C4-2B (cell line): ENCODE data around the gene ARMC9.
A peak's percentile ranks its signal among the peaks of the same experiment; 100 is the strongest.
"Not testable (repeated sequence)": the region's sequence is repeated elsewhere in the genome, so short reads cannot be mapped to it uniquely, and the experiment has no call there.

ENCODE experiments used
- H3K27ac ChIP-seq: fragments of 450-650 bp; 2 replicates; pipeline ENCODE4 v1.5.1; 2017
- CTCF ChIP-seq: fragments of 450-650 bp; conservative IDR thresholded peaks from 2 replicates; pipeline ENCODE4 v1.5.1; 2017; ENCODE audit warnings: mild to moderate bottlenecking
- ZFX ChIP-seq: fragments of 450-650 bp; IDR thresholded peaks from 2 replicates; pipeline ENCODE4 v1.6.1; 2017

ARMC9 gene

GRCh38 chr2:231297108-231297908, 98.9 kb downstream of the ARMC9 start:
- H3K27ac ChIP-seq = no peak overlapping the region
- TF ChIP-seq ZFX = no peak
- TF ChIP-seq CTCF = peak; percentile 80

GRCh38 chr2:231298091-231298490, 99.7 kb downstream of the ARMC9 start:
- no peak for TF ChIP-seq CTCF
- TF ChIP-seq ZFX = no peak
- H3K27ac ChIP-seq = no peak overlapping the region

- H3K27ac ChIP-seq = peak overlapping the region; percentile 51
- TF ChIP-seq CTCF (no peak), ZFX (no peak)
Measured at GRCh38 chr2:231299267-231299666, 100.8 kb downstream of the ARMC9 start.

GRCh38 chr2:231300020-231300721, 101.7 kb downstream of the ARMC9 start:
- TF ChIP-seq CTCF (0 out of 2 replicates have a peak, but pooled peaks have one; percentile 6), ZFX (no peak)
- H3K27ac ChIP-seq = peak overlapping the region; percentile 64

- TF ChIP-seq CTCF = no peak
- peak overlapping the region; percentile 64 for H3K27ac ChIP-seq
Measured at GRCh38 chr2:231300722-231301076, 102.3 kb downstream of the ARMC9 start.

GRCh38 chr2:231304259-231304658, 105.8 kb downstream of the ARMC9 start:
- H3K27ac ChIP-seq = not testable (repeated sequence)

GRCh38 chr2:231305221-231305620, 106.8 kb downstream of the ARMC9 start:
- no peak overlapping the region for H3K27ac ChIP-seq
- TF ChIP-seq ZFX (no peak), CTCF (no peak)
